Measurements from ENCODE around the gene EDRF1.

The EDRF1 gene

GRCh38 chr10:125777806-125778205 is 58.3 kb downstream of the EDRF1 start:
- Histone ChIP-seq H3K9ac (no peak overlapping the region), H3K36me3 (ENCODE audit: control insufficient read depth, insufficient read depth, low read length) (no peaks in the 10 kb centered on the region), H3K79me2 (no peaks in the 10 kb centered on the region), H3K9me3 (ENCODE audit: control insufficient read depth, low read length) (no peaks in the 10 kb centered on the region), H3K4me2 (ENCODE audit: low read length) (no peak overlapping the region), H3K4me1 (no peaks in the 10 kb centered on the region), H3K27me3 (ENCODE audit: control insufficient read depth, insufficient read depth, low read length) (no peaks in the 10 kb centered on the region), H2AFZ (no peak overlapping the region), H3K4me3 (ENCODE audit: low read depth, low read length) (no peak overlapping the region), H3K27ac (no peak overlapping the region)
- no peak for TF ChIP-seq CTCF (IDR thresholded peaks at IDR 0.05)

GRCh38 chr10:125778556-125778955 is 59.0 kb downstream of the EDRF1 start:
- H3K27me3 ChIP-seq (ENCODE audit: control insufficient read depth, insufficient read depth, low read length), result no peaks in the 10 kb centered on the region
- no peak overlapping the region for H3K27ac ChIP-seq
- H3K4me3 ChIP-seq (ENCODE audit: low read depth, low read length), result no peak overlapping the region
- H2AFZ ChIP-seq, result no peak overlapping the region
- no peak overlapping the region for H3K4me2 ChIP-seq (ENCODE audit: low read length)
- no peak for TF ChIP-seq CTCF (IDR thresholded peaks at IDR 0.05)
- no peaks in the 10 kb centered on the region for H3K9me3 ChIP-seq (ENCODE audit: control insufficient read depth, low read length)
- H3K9ac ChIP-seq, result no peak overlapping the region
- H3K79me2 ChIP-seq, result no peaks in the 10 kb centered on the region
- H3K36me3 ChIP-seq (ENCODE audit: control insufficient read depth, insufficient read depth, low read length), result no peaks in the 10 kb centered on the region
- no peaks in the 10 kb centered on the region for H3K4me1 ChIP-seq

GRCh38 chr10:125779403-125780327 is 60.2 kb downstream of the EDRF1 start:
- Histone ChIP-seq H3K27me3 (ENCODE audit: control insufficient read depth, insufficient read depth, low read length) (no peaks in the 10 kb centered on the region), H3K4me3 (ENCODE audit: low read depth, low read length) (no peak overlapping the region), H3K4me1 (no peaks in the 10 kb centered on the region), H3K9ac (no peak overlapping the region), H3K36me3 (ENCODE audit: control insufficient read depth, insufficient read depth, low read length) (no peaks in the 10 kb centered on the region), H3K4me2 (ENCODE audit: low read length) (no peak overlapping the region), H3K79me2 (no peaks in the 10 kb centered on the region), H3K9me3 (ENCODE audit: control insufficient read depth, low read length) (no peaks in the 10 kb centered on the region), H2AFZ (no peak overlapping the region), H3K27ac (no peak overlapping the region)
- TF ChIP-seq CTCF (IDR thresholded peaks at IDR 0.05), result no peak

GRCh38 chr10:125781374-125781773 is 61.9 kb downstream of the EDRF1 start:
- TF ChIP-seq CTCF (IDR thresholded peaks at IDR 0.05), result no peak
- Histone ChIP-seq H3K4me2 (ENCODE audit: low read length) (no peak overlapping the region), H3K9me3 (ENCODE audit: control insufficient read depth, low read length) (no peaks in the 10 kb centered on the region), H3K79me2 (no peaks in the 10 kb centered on the region), H3K27me3 (ENCODE audit: control insufficient read depth, insufficient read depth, low read length) (no peaks in the 10 kb centered on the region), H2AFZ (no peak overlapping the region), H3K36me3 (ENCODE audit: control insufficient read depth, insufficient read depth, low read length) (no peaks in the 10 kb centered on the region), H3K9ac (no peak overlapping the region), H3K27ac (no peak overlapping the region), H3K4me1 (no peaks in the 10 kb centered on the region), H3K4me3 (ENCODE audit: low read depth, low read length) (no peak overlapping the region)

GRCh38 chr10:125782054-125782453 is 62.5 kb downstream of the EDRF1 start:
- H2AFZ ChIP-seq, result no peak overlapping the region
- H3K4me3 ChIP-seq (ENCODE audit: low read depth, low read length), result no peak overlapping the region
- H3K9ac ChIP-seq, result no peak overlapping the region
- H3K27ac ChIP-seq, result no peak overlapping the region
- no peak for TF ChIP-seq CTCF (IDR thresholded peaks at IDR 0.05)
- H3K4me1 ChIP-seq, result no peaks in the 10 kb centered on the region
- H3K4me2 ChIP-seq (ENCODE audit: low read length), result no peak overlapping the region
- H3K27me3 ChIP-seq (ENCODE audit: control insufficient read depth, insufficient read depth, low read length), result no peaks in the 10 kb centered on the region
- H3K79me2 ChIP-seq, result no peaks in the 10 kb centered on the region
- no peaks in the 10 kb centered on the region for H3K36me3 ChIP-seq (ENCODE audit: control insufficient read depth, insufficient read depth, low read length)
- H3K9me3 ChIP-seq (ENCODE audit: control insufficient read depth, low read length), result no peaks in the 10 kb centered on the region
